Calu3 (cell line): ENCODE data around the gene CDK5RAP2. TPM values are rescaled to one million over a fixed set of nuclear protein-coding genes. Genes with fewer than 3 reads are reported as not detected.
A peak's percentile ranks its signal among the peaks of the same experiment; 100 is the strongest.

Experiments used
- BruUV-seq: library from RNA; stranded (reverse); fragments of 400-500 nt; replicated peaks from 2 replicates; lab custom pipeline; 2021; lab: Mats Ljungman, UMichigan
- CTCF ChIA-PET: fragments of 300-600 bp; sonication (Branson Sonifier 250); formaldehyde crosslinking; loops from one replicate; lab custom pipeline; 2022; ENCODE audit warnings: antibody characterized with exemption; lab: Charles Lee
- DNase-seq: peaks from one replicate; pipeline ENCODE4 v3.0.0; 2022
- H3K27ac Mint-ChIP-seq: one replicate; pipeline ENCODE4 v1.8.0; 2022; ENCODE audit warnings: mixed read lengths; ENCODE audit not compliant: unreplicated experiment
- H3K27me3 Mint-ChIP-seq: one replicate; pipeline ENCODE4 v1.8.0; 2022; ENCODE audit warnings: mixed read lengths; ENCODE audit not compliant: unreplicated experiment
- H3K36me3 Mint-ChIP-seq: one replicate; pipeline ENCODE4 v1.8.0; 2022; ENCODE audit warnings: mild to moderate bottlenecking, moderate library complexity, mixed read lengths; ENCODE audit not compliant: insufficient read depth, unreplicated experiment
- H3K4me1 Mint-ChIP-seq: one replicate; pipeline ENCODE4 v1.8.0; 2022; ENCODE audit warnings: mild to moderate bottlenecking, low read depth, mixed read lengths; ENCODE audit not compliant: unreplicated experiment
- H3K4me3 Mint-ChIP-seq: one replicate; pipeline ENCODE4 v1.8.0; 2022; ENCODE audit warnings: mild to moderate bottlenecking, low read depth, moderate library complexity, mixed read lengths; ENCODE audit not compliant: unreplicated experiment
- H3K9me3 Mint-ChIP-seq: one replicate; pipeline ENCODE4 v1.8.0; 2022; ENCODE audit warnings: low read depth, mixed read lengths; ENCODE audit not compliant: unreplicated experiment
- intact Hi-C: fragments of 100-400 bp; cut with micrococcal nuclease; formaldehyde crosslinking; loops from one replicate; pipeline ENCODE4 v1.10.0; 2022; ENCODE audit not compliant: unreplicated experiment
- total RNA-seq: library from RNA; stranded (reverse); gene quantifications from 2 replicates; pipeline ENCODE4 v1.2.3, GENCODE V29; 2022
- TF ChIP-seq, protein P1 (sequence below): fragments of 200-600 bp; IDR thresholded peaks from one replicate; pipeline ENCODE4 v1.8.0; 2022; ENCODE audit warnings: antibody characterized with exemption; ENCODE audit not compliant: unreplicated experiment

Gene CDK5RAP2
- total RNA-seq, 1 experiment from 2014 or later: 40.7 TPM

DNA sequence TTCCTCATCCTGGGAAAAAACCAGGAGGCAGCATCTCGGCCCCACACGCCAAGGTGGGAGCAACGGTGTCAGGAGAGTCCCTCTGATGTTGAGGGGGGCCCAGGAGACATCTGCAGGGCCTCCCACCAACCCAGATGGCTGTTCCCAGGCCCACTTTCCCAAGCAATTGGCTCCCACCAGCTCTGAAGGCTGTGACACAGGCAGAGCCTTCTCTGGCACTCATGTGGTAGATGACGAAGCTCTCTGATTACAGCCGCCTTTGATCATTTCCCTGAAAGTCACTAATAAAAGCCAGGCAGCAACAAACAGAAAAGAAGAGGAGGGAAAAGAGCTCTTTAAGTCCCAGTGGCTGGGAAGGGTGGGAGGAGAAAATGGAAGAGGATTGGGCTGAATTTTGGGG is 226.5 kb downstream of the CDK5RAP2 start:
- no peaks in the 10 kb centered on the region for H3K9me3 Mint-ChIP-seq
- H3K4me1 Mint-ChIP-seq: no peaks in the 10 kb centered on the region
- no TSS peak for BruUV-seq
- no peak overlapping the region for H3K27ac Mint-ChIP-seq
- CTCF ChIA-PET: no interaction called here
- intact Hi-C loops: no loop called here
- TF ChIP-seq, protein P1, sequence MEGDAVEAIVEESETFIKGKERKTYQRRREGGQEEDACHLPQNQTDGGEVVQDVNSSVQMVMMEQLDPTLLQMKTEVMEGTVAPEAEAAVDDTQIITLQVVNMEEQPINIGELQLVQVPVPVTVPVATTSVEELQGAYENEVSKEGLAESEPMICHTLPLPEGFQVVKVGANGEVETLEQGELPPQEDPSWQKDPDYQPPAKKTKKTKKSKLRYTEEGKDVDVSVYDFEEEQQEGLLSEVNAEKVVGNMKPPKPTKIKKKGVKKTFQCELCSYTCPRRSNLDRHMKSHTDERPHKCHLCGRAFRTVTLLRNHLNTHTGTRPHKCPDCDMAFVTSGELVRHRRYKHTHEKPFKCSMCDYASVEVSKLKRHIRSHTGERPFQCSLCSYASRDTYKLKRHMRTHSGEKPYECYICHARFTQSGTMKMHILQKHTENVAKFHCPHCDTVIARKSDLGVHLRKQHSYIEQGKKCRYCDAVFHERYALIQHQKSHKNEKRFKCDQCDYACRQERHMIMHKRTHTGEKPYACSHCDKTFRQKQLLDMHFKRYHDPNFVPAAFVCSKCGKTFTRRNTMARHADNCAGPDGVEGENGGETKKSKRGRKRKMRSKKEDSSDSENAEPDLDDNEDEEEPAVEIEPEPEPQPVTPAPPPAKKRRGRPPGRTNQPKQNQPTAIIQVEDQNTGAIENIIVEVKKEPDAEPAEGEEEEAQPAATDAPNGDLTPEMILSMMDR: no peak
- no peak for DNase-seq
- H3K27me3 Mint-ChIP-seq: peaks cover 28% of the 10 kb centered on the region
- H3K36me3 Mint-ChIP-seq: no peaks in the 10 kb centered on the region
- H3K4me3 Mint-ChIP-seq: no peak overlapping the region

DNA sequence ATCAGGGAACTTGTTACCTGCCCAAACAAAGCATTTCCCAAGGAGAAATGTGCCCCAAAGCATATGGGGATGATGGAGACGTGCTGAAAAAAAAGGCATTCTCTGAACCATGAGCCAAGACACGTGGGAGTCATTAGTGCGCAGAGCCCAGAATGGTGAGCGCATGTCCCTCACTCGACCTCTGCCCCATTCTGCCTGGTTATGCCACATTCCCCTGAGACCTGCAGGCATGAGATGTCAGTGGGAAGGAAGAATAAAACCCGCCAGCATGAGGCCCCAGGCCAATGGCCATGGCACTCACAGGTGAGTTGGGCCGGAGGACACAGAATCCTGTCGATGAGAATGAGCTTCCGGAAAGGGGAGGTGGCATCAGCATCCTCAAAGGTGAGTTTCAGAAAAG is 228.9 kb downstream of the CDK5RAP2 start:
- CTCF ChIA-PET: interaction anchor here (1.3 kb wide), 1 partner anchor 28 kb away, joined by 3 read pairs; no protein-coding TSS in a partner anchor
- H3K27ac Mint-ChIP-seq: no peak overlapping the region
- peaks cover 28% of the 10 kb centered on the region for H3K27me3 Mint-ChIP-seq
- no peak overlapping the region for H3K4me3 Mint-ChIP-seq
- no peaks in the 10 kb centered on the region for H3K4me1 Mint-ChIP-seq
- no TSS peak for BruUV-seq
- no peaks in the 10 kb centered on the region for H3K9me3 Mint-ChIP-seq
- DNase-seq: no peak
- no peaks in the 10 kb centered on the region for H3K36me3 Mint-ChIP-seq
- intact Hi-C loops: no loop called here
- TF ChIP-seq, protein P1: no peak

DNA sequence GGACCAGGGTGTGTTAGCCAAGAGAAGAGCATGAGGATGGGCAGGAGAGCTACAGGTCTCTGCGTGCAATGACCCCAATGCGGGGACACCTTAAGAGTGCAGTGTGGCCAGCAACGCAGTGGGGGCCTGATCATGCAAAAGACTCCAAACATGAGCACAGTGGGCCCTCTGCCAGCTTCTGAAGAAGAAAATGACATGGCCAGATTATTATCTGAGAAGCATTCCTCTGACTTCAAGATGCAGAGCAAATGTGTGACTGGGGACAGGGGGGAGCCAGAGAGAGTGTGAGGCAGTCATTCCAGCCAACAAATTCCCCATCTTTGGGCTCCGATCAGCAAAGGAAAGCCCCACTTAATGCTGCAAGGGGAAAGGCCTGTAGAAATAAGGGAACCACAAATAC is 229.4 kb downstream of the CDK5RAP2 start:
- intact Hi-C loops: no loop called here
- CTCF ChIA-PET: no interaction called here
- H3K27me3 Mint-ChIP-seq: peaks cover 28% of the 10 kb centered on the region
- H3K36me3 Mint-ChIP-seq: no peaks in the 10 kb centered on the region
- no peak for DNase-seq
- no peak overlapping the region for H3K4me3 Mint-ChIP-seq
- H3K27ac Mint-ChIP-seq: no peak overlapping the region
- TF ChIP-seq, protein P1: no peak
- no TSS peak for BruUV-seq
- no peaks in the 10 kb centered on the region for H3K9me3 Mint-ChIP-seq
- H3K4me1 Mint-ChIP-seq: no peaks in the 10 kb centered on the region

DNA sequence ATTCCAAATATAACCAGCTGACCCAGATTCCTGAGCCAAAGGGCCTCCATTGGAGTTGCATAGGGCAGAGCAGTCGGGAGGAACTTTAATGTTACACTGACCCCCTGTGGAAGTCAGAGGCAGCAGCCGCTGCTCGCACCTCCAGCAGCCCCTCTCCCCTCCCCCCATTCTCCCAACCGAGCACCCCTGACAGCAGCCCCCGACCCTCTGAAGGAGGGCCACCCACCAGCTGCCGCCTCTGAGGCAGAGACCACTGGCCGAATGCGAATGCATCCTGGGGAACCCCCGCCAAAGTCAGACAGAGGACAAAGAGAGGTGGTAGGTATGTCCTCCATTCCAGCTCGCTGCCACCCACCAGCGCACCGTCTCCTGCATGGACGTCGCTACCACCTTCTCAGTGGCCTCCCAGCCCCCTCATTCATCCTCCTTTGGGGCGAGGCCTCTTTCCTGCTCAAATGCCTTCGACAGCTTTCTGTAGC is 231.0 kb downstream of the CDK5RAP2 start:
- no peaks in the 10 kb centered on the region for H3K4me1 Mint-ChIP-seq
- no peaks in the 10 kb centered on the region for H3K36me3 Mint-ChIP-seq
- intact Hi-C loops: loop anchor here (2.0 to 10.0 kb wide), 2 partner anchors 384 to 792 kb away; no protein-coding TSS in a partner anchor
- H3K27ac Mint-ChIP-seq: no peak overlapping the region
- H3K9me3 Mint-ChIP-seq: no peaks in the 10 kb centered on the region
- BruUV-seq: no TSS peak
- H3K27me3 Mint-ChIP-seq: peaks cover 28% of the 10 kb centered on the region
- TF ChIP-seq, protein P1: peak; percentile 34
- peak; percentile 42 for DNase-seq
- no peak overlapping the region for H3K4me3 Mint-ChIP-seq
- CTCF ChIA-PET: interaction anchor here (0.7 kb wide), 1 partner anchor 21 kb away, joined by 5 read pairs; no protein-coding TSS in a partner anchor
